RPMI8226 (cell line): ENCODE measurements around the gene C19orf25.
"Not testable (repeated sequence)": the region's sequence is repeated elsewhere in the genome, so short reads cannot be mapped to it uniquely, and the experiment has no call there.

Experiments used
- DNase-seq: peaks from one replicate; pipeline ENCODE4 v3.0.0-alpha.2; 2015

Gene C19orf25

GRCh38 chr19:1511318-1512317 is 32.6 kb upstream of the C19orf25 start:
- peak; percentile 31 for DNase-seq

GRCh38 chr19:1510807-1511206 is 31.8 kb upstream of the C19orf25 start:
- DNase-seq: no peak

- DNase-seq: no peak
Observed at GRCh38 chr19:1510442-1510806, 31.4 kb upstream of the C19orf25 start.

- DNase-seq: no peak
Observed at GRCh38 chr19:1509602-1510441, 30.8 kb upstream of the C19orf25 start.

GRCh38 chr19:1508507-1508856 is 29.5 kb upstream of the C19orf25 start:
- DNase-seq: no peak

- peak; percentile 94 for DNase-seq
Observed at GRCh38 chr19:1507763-1508506, 28.9 kb upstream of the C19orf25 start.

- no peak for DNase-seq
Observed at GRCh38 chr19:1507192-1507660, 28.2 kb upstream of the C19orf25 start.

GRCh38 chr19:1505991-1506881 is 27.2 kb upstream of the C19orf25 start:
- DNase-seq: no peak

GRCh38 chr19:1505012-1505411 is 26.0 kb upstream of the C19orf25 start:
- no peak for DNase-seq

GRCh38 chr19:1503925-1504773 is 25.1 kb upstream of the C19orf25 start:
- DNase-seq: no peak

- DNase-seq: peak; percentile 70
Observed at GRCh38 chr19:1503089-1503924, 24.3 kb upstream of the C19orf25 start.

- no peak for DNase-seq
Observed at GRCh38 chr19:1502433-1503088, 23.5 kb upstream of the C19orf25 start.

- DNase-seq: peak; percentile 88
Observed at GRCh38 chr19:1501200-1501595, 22.2 kb upstream of the C19orf25 start.

- DNase-seq: not testable (repeated sequence)
Observed at GRCh38 chr19:1499231-1499630, 20.2 kb upstream of the C19orf25 start.

- no peak for DNase-seq
Observed at GRCh38 chr19:1497578-1498235, 18.7 kb upstream of the C19orf25 start.

- DNase-seq: no peak
Observed at GRCh38 chr19:1496714-1497577, 17.9 kb upstream of the C19orf25 start.

GRCh38 chr19:1495799-1496713 is 17.0 kb upstream of the C19orf25 start:
- no peak for DNase-seq
